Uterus (tissue), 4 donors: Measurements from ENCODE around the gene CLNK. TPM values are rescaled to one million over a fixed set of nuclear protein-coding genes. Genes with fewer than 3 reads are reported as not detected.

Source experiments
- DNase-seq, 2 donors: peaks; one replicate each; pipeline ENCODE4 v3.0.0-alpha.2; 2019 to 2020
- H3K27ac ChIP-seq, 2 donors: fragments of 200-600 bp; sonication (generic); 1 replicate in 1 of 2; 2 replicates in 1 of 2; pipeline ENCODE4 v1.5.1; 2016 to 2018
- H3K27me3 ChIP-seq, 2 donors: fragments of 200-600 bp; sonication (generic); one replicate each; pipeline ENCODE4 v1.5.1; 2018 to 2019; ENCODE audit warnings: control low read depth in 1 of 2
- H3K36me3 ChIP-seq, 2 donors: fragments of 200-600 bp; sonication (generic); one replicate each; pipeline ENCODE4 v1.5.1; 2019; ENCODE audit warnings: control low read depth in 1 of 2
- H3K4me1 ChIP-seq, 2 donors: fragments of 200-600 bp; sonication (generic); one replicate each; pipeline ENCODE4 v1.5.1; 2018 to 2019; ENCODE audit warnings: control low read depth in 1 of 2
- H3K4me3 ChIP-seq, 2 donors: fragments of 200-600 bp; sonication (generic); 1 replicate in 1 of 2; 2 replicates in 1 of 2; pipeline ENCODE4 v1.5.1; 2018 to 2019; ENCODE audit warnings: mild to moderate bottlenecking in 1 of 2
- H3K9me3 ChIP-seq, 2 donors: fragments of 200-600 bp; sonication (generic); one replicate each; pipeline ENCODE4 v1.5.1; 2019; ENCODE audit warnings: control low read depth in 1 of 2
- POLR2A ChIP-seq, 2 donors: fragments of 450-650 bp; IDR thresholded peaks; one replicate each; pipeline ENCODE4 v1.6.1; 2016; ENCODE audit warnings: antibody characterized with exemption in 2 of 2, mild to moderate bottlenecking in 1 of 2, moderate library complexity in 1 of 2
- intact Hi-C: fragments of 100-400 bp; cut with DNase I; formaldehyde crosslinking; loops from one replicate; pipeline ENCODE4 v1.15.1; 2023; ENCODE audit warnings: low total_unique reads
- total RNA-seq, 4 donors: library from RNA; depleted of rRNA in 3 of 4; stranded (reverse); fragments of >200 nt in 3 of 4; gene quantifications; one replicate each; pipeline versions ENCODE4 v1.1.0 to v1.2.4, GENCODE V29; 2014 to 2023
- TF ChIP-seq, protein P1 (sequence below), 4 experiments: fragments of 200-600 bp in 2 of 4; fragments of 450-650 bp in 2 of 4; sonication (generic) in 2 of 4; IDR thresholded peaks; one replicate each; pipeline ENCODE4 v1.5.1; 2016 to 2019; ENCODE audit warnings: antibody characterized with exemption in 4 of 4, mild to moderate bottlenecking in 2 of 4, moderate library complexity in 1 of 4
- donor health status: DM: yes; HTN: yes; CAD: no.

CLNK gene
- total RNA-seq, 4 donors from 2014 or later = not detected

DNA sequence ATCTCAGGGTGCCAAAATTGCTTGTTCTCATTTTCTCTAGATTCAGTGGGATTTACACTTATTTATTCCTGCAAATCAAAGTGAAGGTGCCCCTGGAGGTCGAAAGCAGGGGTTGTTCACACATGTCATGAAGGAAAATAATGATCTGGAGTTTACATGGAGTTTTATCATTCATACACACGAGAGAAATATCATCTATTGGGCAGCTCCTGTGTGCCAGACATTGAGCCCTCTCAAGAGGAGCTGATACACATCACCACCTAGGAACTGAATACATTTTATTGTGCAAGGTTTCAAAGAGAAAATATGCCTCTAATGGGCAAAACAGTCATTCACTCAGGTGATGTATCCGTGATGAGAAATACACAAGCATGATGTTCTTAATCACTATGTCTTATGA lies 23.5 kb downstream of the CLNK start:
- H3K4me1 ChIP-seq = no peaks in the 10 kb centered on the region
- no peaks in the 10 kb centered on the region for H3K27me3 ChIP-seq
- TF ChIP-seq, protein P1, sequence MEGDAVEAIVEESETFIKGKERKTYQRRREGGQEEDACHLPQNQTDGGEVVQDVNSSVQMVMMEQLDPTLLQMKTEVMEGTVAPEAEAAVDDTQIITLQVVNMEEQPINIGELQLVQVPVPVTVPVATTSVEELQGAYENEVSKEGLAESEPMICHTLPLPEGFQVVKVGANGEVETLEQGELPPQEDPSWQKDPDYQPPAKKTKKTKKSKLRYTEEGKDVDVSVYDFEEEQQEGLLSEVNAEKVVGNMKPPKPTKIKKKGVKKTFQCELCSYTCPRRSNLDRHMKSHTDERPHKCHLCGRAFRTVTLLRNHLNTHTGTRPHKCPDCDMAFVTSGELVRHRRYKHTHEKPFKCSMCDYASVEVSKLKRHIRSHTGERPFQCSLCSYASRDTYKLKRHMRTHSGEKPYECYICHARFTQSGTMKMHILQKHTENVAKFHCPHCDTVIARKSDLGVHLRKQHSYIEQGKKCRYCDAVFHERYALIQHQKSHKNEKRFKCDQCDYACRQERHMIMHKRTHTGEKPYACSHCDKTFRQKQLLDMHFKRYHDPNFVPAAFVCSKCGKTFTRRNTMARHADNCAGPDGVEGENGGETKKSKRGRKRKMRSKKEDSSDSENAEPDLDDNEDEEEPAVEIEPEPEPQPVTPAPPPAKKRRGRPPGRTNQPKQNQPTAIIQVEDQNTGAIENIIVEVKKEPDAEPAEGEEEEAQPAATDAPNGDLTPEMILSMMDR (IDR thresholded peaks at IDR 0.05) = no peak
- TF ChIP-seq POLR2A (IDR thresholded peaks at IDR 0.05) = no peak
- intact Hi-C loops = no loop called here
- DNase-seq = no peak
- H3K4me3 ChIP-seq = no peak overlapping the region
- H3K27ac ChIP-seq = no peak overlapping the region
- H3K9me3 ChIP-seq = no peaks in the 10 kb centered on the region
- no peaks in the 10 kb centered on the region for H3K36me3 ChIP-seq

DNA sequence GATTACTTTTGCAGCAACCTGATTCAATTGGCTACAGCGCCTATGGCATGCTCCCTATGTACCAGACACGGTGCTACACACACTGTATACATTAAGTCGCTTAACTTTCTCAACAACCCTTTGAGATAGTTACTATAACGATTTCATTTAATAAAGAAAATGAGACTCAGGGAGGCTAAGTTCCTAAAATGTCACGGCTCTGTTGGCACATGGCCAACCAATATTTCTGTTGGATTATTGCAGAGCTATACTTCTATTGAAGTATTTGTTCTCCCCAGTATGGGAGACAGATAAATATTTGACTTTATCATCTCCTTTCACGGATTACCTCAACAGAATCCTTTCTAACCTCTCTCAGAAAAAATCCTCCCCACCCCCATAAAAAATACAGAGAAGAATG lies 25.3 kb downstream of the CLNK start:
- no peaks in the 10 kb centered on the region for H3K9me3 ChIP-seq
- TF ChIP-seq POLR2A (IDR thresholded peaks at IDR 0.05) = no peak
- TF ChIP-seq, protein P1 (IDR thresholded peaks at IDR 0.05) = no peak
- intact Hi-C loops = no loop called here
- no peak for DNase-seq
- no peak overlapping the region for H3K4me3 ChIP-seq
- no peaks in the 10 kb centered on the region for H3K4me1 ChIP-seq
- no peaks in the 10 kb centered on the region for H3K27me3 ChIP-seq
- H3K36me3 ChIP-seq = no peaks in the 10 kb centered on the region
- no peak overlapping the region for H3K27ac ChIP-seq

DNA sequence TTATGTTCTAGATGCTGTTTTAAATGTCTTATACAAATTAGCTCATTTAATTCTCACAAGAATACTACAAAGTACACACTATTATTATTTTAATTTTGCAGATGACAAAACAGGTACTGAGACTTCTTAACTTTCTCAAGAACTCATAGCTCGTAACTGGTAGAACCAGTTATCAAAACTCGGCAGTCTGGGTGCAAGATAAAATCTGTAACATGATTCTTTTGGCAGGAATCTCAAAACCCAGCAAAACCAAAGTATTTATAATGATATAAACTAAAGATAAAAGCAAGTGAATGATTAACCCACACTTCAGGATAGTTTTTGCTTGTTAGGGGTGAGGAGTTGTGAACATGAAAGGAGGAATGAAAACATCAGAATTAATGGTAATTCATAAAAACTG lies 27.6 kb downstream of the CLNK start:
- Histone ChIP-seq H3K9me3 (no peaks in the 10 kb centered on the region), H3K36me3 (no peaks in the 10 kb centered on the region), H3K4me1 (no peaks in the 10 kb centered on the region), H3K27me3 (no peaks in the 10 kb centered on the region), H3K27ac (no peak overlapping the region), H3K4me3 (no peak overlapping the region)
- no peak for TF ChIP-seq POLR2A (IDR thresholded peaks at IDR 0.05)
- TF ChIP-seq, protein P1 (IDR thresholded peaks at IDR 0.05) = no peak
- intact Hi-C loops = no loop called here
- no peak for DNase-seq

DNA sequence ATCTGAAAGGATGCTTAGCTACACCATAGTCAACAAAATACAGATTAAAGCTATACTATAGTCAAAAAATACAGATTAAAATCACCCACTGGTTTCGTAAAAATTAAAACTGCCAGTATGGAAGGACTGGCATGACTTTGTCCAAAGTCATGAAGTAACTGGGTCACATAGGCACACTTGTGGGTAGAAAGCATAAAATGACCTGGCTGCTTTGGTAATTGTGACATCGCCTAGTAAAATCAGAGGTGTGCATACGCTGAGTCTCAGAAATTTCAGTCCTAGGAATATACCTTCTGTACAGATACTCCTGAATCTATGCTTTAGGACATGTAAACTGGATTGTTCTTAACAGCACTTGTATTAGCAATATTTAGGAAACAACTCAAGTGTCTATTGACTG lies 28.1 kb downstream of the CLNK start:
- intact Hi-C loops = no loop called here

DNA sequence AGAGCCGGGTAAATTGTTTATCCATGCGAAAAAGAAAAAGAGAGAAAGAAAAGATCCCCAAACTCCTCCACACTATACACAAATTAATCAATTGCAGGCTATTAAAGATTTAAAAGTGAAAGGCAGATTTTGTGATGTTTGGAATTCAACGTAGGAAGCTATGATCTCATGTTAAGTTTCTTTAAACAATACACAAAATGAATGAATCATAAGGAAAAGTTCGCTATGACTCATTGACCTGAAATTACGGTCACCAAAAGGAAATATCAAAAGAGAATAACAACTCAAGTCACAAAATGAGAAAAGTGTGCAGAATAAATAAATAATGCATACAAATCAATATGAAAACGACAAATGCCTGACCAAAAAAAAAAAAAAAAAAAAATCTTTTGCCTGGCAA lies 28.6 kb downstream of the CLNK start:
- Histone ChIP-seq H3K36me3 (no peaks in the 10 kb centered on the region), H3K9me3 (no peaks in the 10 kb centered on the region), H3K4me1 (no peaks in the 10 kb centered on the region), H3K4me3 (no peak overlapping the region), H3K27ac (no peak overlapping the region), H3K27me3 (no peaks in the 10 kb centered on the region)
- no peak for TF ChIP-seq POLR2A (IDR thresholded peaks at IDR 0.05)
- TF ChIP-seq, protein P1 (IDR thresholded peaks at IDR 0.05) = no peak
- DNase-seq = no peak
- intact Hi-C loops = no loop called here

More for the DNA sequence above, 28.1 kb downstream of the CLNK start:
- TF ChIP-seq POLR2A (IDR thresholded peaks at IDR 0.05) = no peak
- TF ChIP-seq, protein P1 (IDR thresholded peaks at IDR 0.05) = no peak
- Histone ChIP-seq H3K4me3 (no peak overlapping the region), H3K4me1 (no peaks in the 10 kb centered on the region), H3K36me3 (no peaks in the 10 kb centered on the region), H3K27ac (no peak overlapping the region), H3K27me3 (no peaks in the 10 kb centered on the region), H3K9me3 (no peaks in the 10 kb centered on the region)
- no peak for DNase-seq
